Cardiac muscle cell (in vitro differentiated cells and primary cell): ENCODE data around the gene DDN. TPM values are rescaled to one million over a fixed set of nuclear protein-coding genes. Genes with fewer than 3 reads are reported as not detected.

ENCODE experiments used
- DNase-seq, 2 donors: peaks; one replicate each; pipeline versions ENCODE4 v3.0.0 to v3.0.0-alpha.2; 2010 to 2017; ENCODE audit warnings: low read depth in 1 of 2, low spot score in 1 of 2
- H3K27ac ChIP-seq: fragments of 200-600 bp; sonication (generic); 2 replicates; pipeline ENCODE4 v1.5.1; 2016
- H3K27me3 ChIP-seq: fragments of 200-600 bp; sonication (generic); 2 replicates; pipeline ENCODE4 v1.6.0; 2016; ENCODE audit warnings: control low read depth
- H3K36me3 ChIP-seq: fragments of 200-600 bp; sonication (generic); 2 replicates; pipeline ENCODE4 v1.5.1; 2016; ENCODE audit warnings: control low read depth
- H3K4me1 ChIP-seq: fragments of 200-600 bp; sonication (generic); 2 replicates; pipeline ENCODE4 v1.8.1; 2017; ENCODE audit warnings: low read depth, mild to moderate bottlenecking, mixed run types
- H3K4me3 ChIP-seq: fragments of 200-600 bp; sonication (generic); 2 replicates; pipeline ENCODE4 v1.5.1; 2016; ENCODE audit warnings: mild to moderate bottlenecking
- H3K9me3 ChIP-seq: fragments of 200-600 bp; sonication (generic); 2 replicates; pipeline ENCODE4 v1.5.1; 2017; ENCODE audit warnings: low read depth, mild to moderate bottlenecking, control low read depth
- CTCF ChIP-seq: IDR thresholded peaks from 2 replicates; pipeline ENCODE4 v1.5.1; 2012; ENCODE audit warnings: low read depth, mild to moderate bottlenecking, low read length
- polyA plus RNA-seq: library from polyadenylated mRNA; unstranded; fragments of >200 nt; fragmentation: Nextera tagmentation; extraction: Ambion mirVana; gene quantifications from 2 replicates; pipeline ENCODE4 v1.2.1, GENCODE V29; 2016
- total RNA-seq: library from RNA; depleted of rRNA; stranded (reverse); fragments of >200 nt; gene quantifications from 2 replicates; pipeline ENCODE4 v1.2.3, GENCODE V29; 2016

DDN gene
- total and polyA plus RNA-seq, 2 experiments from 2014 or later, result 2.1 to 5.4 TPM

- H3K36me3 ChIP-seq, result no peaks in the 10 kb centered on the region
- peaks cover 55% of the 10 kb centered on the region for H3K27me3 ChIP-seq
- H3K4me3 ChIP-seq, result no peak overlapping the region
- H3K9me3 ChIP-seq, result no peaks in the 10 kb centered on the region
- peak; percentile 58 to 83 for DNase-seq
- H3K27ac ChIP-seq, result no peak overlapping the region
- H3K4me1 ChIP-seq, result peaks cover 5% of the 10 kb centered on the region
- TF ChIP-seq CTCF, result peak; percentile 88
These were observed 11.0 kb downstream of the DDN start for GRCh38 chr12:48988030-48988649.

GRCh38 chr12:48986720-48987291 lies 12.4 kb downstream of the DDN start:
- Histone ChIP-seq H3K36me3 (no peaks in the 10 kb centered on the region), H3K27me3 (peaks cover 68% of the 10 kb centered on the region), H3K4me1 (peaks cover 5% of the 10 kb centered on the region), H3K4me3 (no peak overlapping the region), H3K9me3 (no peaks in the 10 kb centered on the region), H3K27ac (no peak overlapping the region)
- DNase-seq, result no peak
- no peak for TF ChIP-seq CTCF

- no peak for TF ChIP-seq CTCF
- Histone ChIP-seq H3K9me3 (no peaks in the 10 kb centered on the region), H3K27ac (no peak overlapping the region), H3K4me3 (no peak overlapping the region), H3K27me3 (peaks cover 77% of the 10 kb centered on the region), H3K36me3 (no peaks in the 10 kb centered on the region), H3K4me1 (peaks cover 2% of the 10 kb centered on the region)
- DNase-seq, result no peak
These were observed 13.3 kb downstream of the DDN start for GRCh38 chr12:48985901-48986300.

GRCh38 chr12:48985475-48985897 lies 13.7 kb downstream of the DDN start:
- Histone ChIP-seq H3K27me3 (peaks cover 81% of the 10 kb centered on the region), H3K36me3 (no peaks in the 10 kb centered on the region), H3K4me1 (peaks cover 6% of the 10 kb centered on the region), H3K9me3 (no peaks in the 10 kb centered on the region), H3K4me3 (no peak overlapping the region), H3K27ac (no peak overlapping the region)
- DNase-seq, result peak in 1 of 2 donors; percentile 66
- TF ChIP-seq CTCF, result no peak

GRCh38 chr12:48982397-48983080 lies 16.6 kb downstream of the DDN start:
- TF ChIP-seq CTCF, result no peak
- Histone ChIP-seq H3K9me3 (no peaks in the 10 kb centered on the region), H3K36me3 (no peaks in the 10 kb centered on the region), H3K4me3 (no peak overlapping the region), H3K4me1 (peaks cover 10% of the 10 kb centered on the region), H3K27ac (no peak overlapping the region), H3K27me3 (peaks cover 89% of the 10 kb centered on the region)
- DNase-seq, result no peak
